RWPE1 (cell line): Measurements from ENCODE around the gene GNB3.

Experiments
- CTCF ChIA-PET: fragments of 350-600 bp; sonication (Branson Sonifier 250); formaldehyde crosslinking; extraction: SDS; loops from one replicate; lab custom pipeline; 2021; lab: Yijun Ruan, JAX
- POLR2A ChIA-PET: fragments of 400-600 bp; formaldehyde crosslinking; extraction: SDS; loops from one replicate; lab custom pipeline; 2020; ENCODE audit warnings: antibody characterized with exemption; ENCODE audit not compliant: low non-redundant PET; lab: Yijun Ruan, JAX
- DNase-seq: peaks from one replicate; pipeline ENCODE4 v3.0.0; 2012; ENCODE audit warnings: low spot score
- H3K27ac ChIP-seq: fragments of 450-650 bp; 2 replicates; pipeline ENCODE4 v1.5.1; 2017
- TF ChIP-seq, protein P1 (sequence below): fragments of 450-650 bp; conservative IDR thresholded peaks from 2 replicates; pipeline ENCODE4 v1.5.1; 2017; ENCODE audit warnings: low read depth, mild to moderate bottlenecking

GNB3 gene

DNA sequence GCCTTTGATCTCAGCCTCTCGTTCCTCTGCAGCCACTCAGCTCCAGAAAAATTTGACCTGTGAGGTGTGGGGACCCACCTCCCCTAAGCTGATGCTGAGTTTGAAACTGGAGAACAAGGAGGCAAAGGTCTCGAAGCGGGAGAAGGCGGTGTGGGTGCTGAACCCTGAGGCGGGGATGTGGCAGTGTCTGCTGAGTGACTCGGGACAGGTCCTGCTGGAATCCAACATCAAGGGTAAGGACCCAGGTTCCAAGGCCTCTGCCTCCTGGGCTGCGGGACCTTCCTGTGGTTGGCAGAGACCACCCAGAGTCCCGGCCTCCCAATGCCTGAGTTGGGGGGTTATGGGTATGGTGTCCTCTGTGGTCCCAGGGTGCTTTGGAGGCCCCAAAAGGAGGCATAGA is 23.6 kb upstream of the GNB3 start:
- TF ChIP-seq, protein P1, sequence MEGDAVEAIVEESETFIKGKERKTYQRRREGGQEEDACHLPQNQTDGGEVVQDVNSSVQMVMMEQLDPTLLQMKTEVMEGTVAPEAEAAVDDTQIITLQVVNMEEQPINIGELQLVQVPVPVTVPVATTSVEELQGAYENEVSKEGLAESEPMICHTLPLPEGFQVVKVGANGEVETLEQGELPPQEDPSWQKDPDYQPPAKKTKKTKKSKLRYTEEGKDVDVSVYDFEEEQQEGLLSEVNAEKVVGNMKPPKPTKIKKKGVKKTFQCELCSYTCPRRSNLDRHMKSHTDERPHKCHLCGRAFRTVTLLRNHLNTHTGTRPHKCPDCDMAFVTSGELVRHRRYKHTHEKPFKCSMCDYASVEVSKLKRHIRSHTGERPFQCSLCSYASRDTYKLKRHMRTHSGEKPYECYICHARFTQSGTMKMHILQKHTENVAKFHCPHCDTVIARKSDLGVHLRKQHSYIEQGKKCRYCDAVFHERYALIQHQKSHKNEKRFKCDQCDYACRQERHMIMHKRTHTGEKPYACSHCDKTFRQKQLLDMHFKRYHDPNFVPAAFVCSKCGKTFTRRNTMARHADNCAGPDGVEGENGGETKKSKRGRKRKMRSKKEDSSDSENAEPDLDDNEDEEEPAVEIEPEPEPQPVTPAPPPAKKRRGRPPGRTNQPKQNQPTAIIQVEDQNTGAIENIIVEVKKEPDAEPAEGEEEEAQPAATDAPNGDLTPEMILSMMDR = no peak
- POLR2A ChIA-PET = no interaction called here
- no peak overlapping the region for H3K27ac ChIP-seq
- CTCF ChIA-PET = interaction anchor here (0.6 kb wide), 1 partner anchor 16 kb away, joined by 3 read pairs; no protein-coding TSS in a partner anchor
- no peak for DNase-seq

DNA sequence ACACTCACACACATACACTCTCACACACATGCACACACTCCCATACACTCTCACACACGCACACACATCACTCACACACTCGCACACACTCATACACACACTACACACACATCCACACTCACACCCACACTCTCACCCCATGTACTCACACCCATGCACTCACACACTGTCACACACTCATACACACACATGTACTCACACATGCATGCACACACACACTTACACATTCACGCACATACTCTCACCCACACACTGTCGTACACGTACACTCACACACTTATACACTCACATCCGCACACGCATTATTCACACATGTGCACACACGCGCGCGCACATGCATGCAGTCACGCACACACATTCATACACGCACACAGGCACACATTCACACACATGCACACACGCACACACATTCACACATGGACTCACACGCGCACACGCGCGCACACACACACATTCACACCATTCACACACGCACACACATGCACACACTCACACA is 23.0 kb upstream of the GNB3 start:
- DNase-seq = no peak
- no peak overlapping the region for H3K27ac ChIP-seq
- TF ChIP-seq, protein P1 = no peak
- POLR2A ChIA-PET = no interaction called here
- CTCF ChIA-PET = no interaction called here

DNA sequence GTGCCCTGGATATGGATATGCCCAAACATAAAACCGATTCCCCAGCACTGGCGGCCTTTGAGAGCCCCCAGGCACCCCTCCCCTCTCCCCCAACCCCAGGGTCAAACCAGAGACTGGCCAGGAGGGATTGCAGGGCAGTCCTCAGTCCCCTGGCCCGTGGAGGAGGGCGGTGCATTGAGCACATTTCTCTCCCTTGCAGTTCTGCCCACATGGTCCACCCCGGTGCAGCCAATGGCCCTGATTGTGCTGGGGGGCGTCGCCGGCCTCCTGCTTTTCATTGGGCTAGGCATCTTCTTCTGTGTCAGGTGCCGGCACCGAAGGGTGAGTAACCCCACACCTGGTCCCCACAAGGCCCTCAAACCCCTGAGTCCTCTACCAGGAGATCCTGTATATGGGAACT is 22.5 kb upstream of the GNB3 start:
- ChIA-PET CTCF (interaction anchor here (0.6 kb wide), 1 partner anchor 15 kb away, joined by 3 read pairs; no protein-coding TSS in a partner anchor), POLR2A (no interaction called here)
- DNase-seq = no peak
- H3K27ac ChIP-seq = no peak overlapping the region
- TF ChIP-seq, protein P1 = no peak

GRCh38 chr12:6818645-6819044 is 22.1 kb upstream of the GNB3 start:
- TF ChIP-seq, protein P1 = no peak
- no peak overlapping the region for H3K27ac ChIP-seq
- no peak for DNase-seq
- ChIA-PET POLR2A (no interaction called here), CTCF (interaction anchor here (0.6 kb wide), 1 partner anchor 15 kb away, joined by 3 read pairs; no protein-coding TSS in a partner anchor)

- TF ChIP-seq, protein P1 = no peak
- H3K27ac ChIP-seq = no peak overlapping the region
- POLR2A ChIA-PET = no interaction called here
- no peak for DNase-seq
- CTCF ChIA-PET = no interaction called here
Measured at GRCh38 chr12:6819106-6820030, 21.4 kb upstream of the GNB3 start.

- no peak overlapping the region for H3K27ac ChIP-seq
- ChIA-PET POLR2A (no interaction called here), CTCF (no interaction called here)
- TF ChIP-seq, protein P1 = no peak
- DNase-seq = no peak
Measured at GRCh38 chr12:6820166-6820565, 20.6 kb upstream of the GNB3 start.
